Esophagus muscularis mucosa (tissue), 4 donors: Measurements from ENCODE around the gene CAMK2G. TPM values are rescaled to one million over a fixed set of nuclear protein-coding genes. Genes with fewer than 3 reads are reported as not detected.

Experiments
- DNase-seq: peaks from one replicate; pipeline ENCODE4 v3.0.0-alpha.2; 2017; ENCODE audit errors: extremely low spot score
- H3K27ac ChIP-seq, 4 donors: fragments of 200-600 bp; sonication (generic); replicated peaks in 1 of 4; 1 replicate in 3 of 4; 2 replicates in 1 of 4; pipeline ENCODE4 v1.5.1; 2016 to 2019; ENCODE audit warnings: mild to moderate bottlenecking in 1 of 4
- H3K27me3 ChIP-seq, 4 donors: fragments of 200-600 bp; sonication (generic); one replicate each; pipeline versions ENCODE4 v1.5.1 to v1.6.0; 2016 to 2019
- H3K36me3 ChIP-seq, 4 donors: fragments of 200-600 bp; sonication (generic); one replicate each; pipeline ENCODE4 v1.5.1; 2016 to 2019
- H3K4me1 ChIP-seq, 4 donors: fragments of 200-600 bp; sonication (generic); one replicate each; pipeline ENCODE4 v1.5.1; 2016 to 2019
- H3K4me3 ChIP-seq, 4 donors: fragments of 200-600 bp; sonication (generic); 1 replicate in 2 of 4; 2 replicates in 2 of 4; pipeline ENCODE4 v1.5.1; 2016 to 2019; ENCODE audit warnings: mild to moderate bottlenecking in 4 of 4, moderate library complexity in 1 of 4
- H3K9me3 ChIP-seq, 4 donors: fragments of 200-600 bp; sonication (generic); 1 replicate in 3 of 4; 2 replicates in 1 of 4; pipeline ENCODE4 v1.5.1; 2016 to 2019
- CTCF ChIP-seq, 3 experiments: fragments of 200-600 bp in 2 of 3; fragments of 450-650 bp in 1 of 3; sonication (generic) in 2 of 3; IDR thresholded peaks; one replicate each; pipeline ENCODE4 v1.5.1; 2017 to 2019; ENCODE audit warnings: antibody characterized with exemption in 3 of 3, mild to moderate bottlenecking in 2 of 3, moderate library complexity in 1 of 3
- EP300 ChIP-seq: sonication (generic); formaldehyde crosslinking; IDR thresholded peaks from one replicate; pipeline ENCODE4 v1.6.1; 2017; ENCODE audit warnings: antibody characterized with exemption
- POLR2A ChIP-seq: fragments of 450-650 bp; IDR thresholded peaks from one replicate; pipeline ENCODE4 v1.6.1; 2017; ENCODE audit warnings: antibody characterized with exemption, moderate library complexity, mild to moderate bottlenecking, low read depth
- POLR2AphosphoS5 ChIP-seq, 2 donors: sonication (generic); formaldehyde crosslinking; IDR thresholded peaks; one replicate each; pipeline ENCODE4 v1.6.1; 2017; ENCODE audit warnings: antibody characterized with exemption in 2 of 2
- WGBS: methylation state at CpG from one replicate; pipeline ENCODE4 v1.1.5; 2018; 5-methylcytosine and 5-hydroxymethylcytosine counted together
- intact Hi-C: fragments of 100-400 bp; cut with DNase I; formaldehyde crosslinking; loops from one replicate; pipeline ENCODE4 v1.15.1; 2023
- total RNA-seq, 4 donors: library from RNA; depleted of rRNA; stranded (reverse); fragments of >200 nt; gene quantifications; one replicate each; pipeline versions ENCODE4 v1.1.0 to v1.2.1, GENCODE V29; 2016

The CAMK2G gene
- total RNA-seq, 4 donors from 2014 or later: 96.4 to 201 (median 159) TPM

- Histone ChIP-seq H3K9me3 (no peaks in the 10 kb centered on the region), H3K4me1 (peaks cover 17 to 48% (median 48%) of the 10 kb centered on the region in 4 donors), H3K36me3 (peaks cover 0 to 5% (median 3%) of the 10 kb centered on the region in 4 donors), H3K4me3 (no peak overlapping the region), H3K27ac (peak overlapping the region; percentile 35 to 93 (median 70)), H3K27me3 (no peaks in the 10 kb centered on the region)
- DNase-seq: no peak
- intact Hi-C loops: no loop called here
- no peak for TF ChIP-seq EP300
- no peak for TF ChIP-seq CTCF (IDR thresholded peaks at IDR 0.05)
- TF ChIP-seq POLR2AphosphoS5 (IDR thresholded peaks at IDR 0.05): no peak
- TF ChIP-seq POLR2A: no peak
Measured at GRCh38 chr10:73876566-73876965, 2.2 kb upstream of the CAMK2G start.

GRCh38 chr10:73876157-73876556 lies 1.8 kb upstream of the CAMK2G start:
- H3K27ac ChIP-seq: peak overlapping the region; percentile 35 to 93 (median 70)
- TF ChIP-seq POLR2AphosphoS5 (IDR thresholded peaks at IDR 0.05) (no peak), EP300 (no peak), CTCF (IDR thresholded peaks at IDR 0.05) (no peak), POLR2A (no peak)
- no peak overlapping the region for H3K4me3 ChIP-seq
- peaks cover 0 to 9% (median 6%) of the 10 kb centered on the region in 4 donors for H3K36me3 ChIP-seq
- intact Hi-C loops: no loop called here
- peaks cover 19 to 53% (median 52%) of the 10 kb centered on the region in 4 donors for H3K4me1 ChIP-seq
- no peaks in the 10 kb centered on the region for H3K27me3 ChIP-seq
- no peaks in the 10 kb centered on the region for H3K9me3 ChIP-seq
- WGBS: 100% methylated on average over 2 of the region's 4 CpGs
- DNase-seq: no peak

GRCh38 chr10:73875139-73875475 lies 752 bp upstream of the CAMK2G start:
- Histone ChIP-seq H3K4me3 (peak overlapping the region; percentile 88 to 99 (median 96)), H3K27me3 (no peaks in the 10 kb centered on the region), H3K36me3 (peaks cover 0 to 17% (median 15%) of the 10 kb centered on the region in 4 donors), H3K27ac (peak overlapping the region; percentile 83 to 93 (median 87)), H3K9me3 (no peaks in the 10 kb centered on the region), H3K4me1 (peaks cover 19 to 63% (median 63%) of the 10 kb centered on the region in 4 donors)
- intact Hi-C loops: no loop called here
- TF ChIP-seq POLR2A (no peak), POLR2AphosphoS5 (IDR thresholded peaks at IDR 0.05) (no peak), CTCF (IDR thresholded peaks at IDR 0.05) (no peak), EP300 (no peak)
- 33% methylated on average over 3 of the region's 3 CpGs for WGBS
- DNase-seq: no peak

- Histone ChIP-seq H3K9me3 (no peaks in the 10 kb centered on the region), H3K36me3 (peaks cover 0 to 26% (median 20%) of the 10 kb centered on the region in 4 donors), H3K27ac (peak overlapping the region; percentile 82 to 93 (median 85)), H3K4me3 (peak overlapping the region; percentile 88 to 99 (median 96)), H3K4me1 (peaks cover 21 to 68% (median 66%) of the 10 kb centered on the region in 4 donors), H3K27me3 (no peaks in the 10 kb centered on the region)
- TF ChIP-seq POLR2A (no peak), EP300 (no peak), CTCF (IDR thresholded peaks at IDR 0.05) (no peak), POLR2AphosphoS5 (IDR thresholded peaks at IDR 0.05) (no peak)
- intact Hi-C loops: loop anchor here (1.0 kb wide), 1 partner anchor 24 kb away; no protein-coding TSS in a partner anchor
- no peak for DNase-seq
- WGBS: 2% methylated on average over 13 of the region's 39 CpGs
Measured at GRCh38 chr10:73873838-73874215, 528 bp downstream of the CAMK2G start.
